Measurements from ENCODE around the gene AK1. TPM values are rescaled to one million over a fixed set of nuclear protein-coding genes. Genes with fewer than 3 reads are reported as not detected.

AK1 gene
- polyA plus RNA-seq, 1 of the 3 experiments (the other 2 are of a cell fraction): 125 TPM

DNA sequence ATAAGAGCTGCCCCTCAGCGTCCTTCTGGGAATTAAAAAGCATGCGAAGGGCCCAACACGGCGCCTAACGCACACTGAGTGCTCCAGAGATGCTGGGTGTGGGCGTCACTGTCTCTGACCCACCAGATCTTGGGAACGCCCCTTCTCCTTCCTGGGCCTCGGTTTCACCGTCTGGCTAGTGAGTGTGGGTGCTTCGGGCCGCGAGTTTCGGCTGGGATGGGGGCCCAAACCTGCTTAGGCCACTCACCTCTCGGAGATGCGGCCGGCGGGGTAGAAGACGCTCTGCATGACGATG, 49.4 kb upstream of the AK1 start:
- CTCF ChIA-PET: interaction anchor here (0.6 to 1.0 kb wide), 2 partner anchors 164 to 191 kb away, joined by 3 read pairs; no protein-coding TSS in a partner anchor
- Histone ChIP-seq H3K9ac (no peak overlapping the region), H3K27ac (ENCODE audit: low read depth in 2 of 2, low read length in 1 of 2) (no peak overlapping the region), H3K36me3 (replicated peaks in 1 of 2; ENCODE audit: control insufficient read depth in 1 of 2, insufficient read depth in 2 of 2, low read length in 1 of 2) (no peaks in the 10 kb centered on the region), H3K4me2 (no peak overlapping the region), H3K9me3 (no peaks in the 10 kb centered on the region), H3K79me2 (ENCODE audit: insufficient read depth) (no peaks in the 10 kb centered on the region), H3K9me2 (no peaks in the 10 kb centered on the region), H3K4me3 (ENCODE audit: low read depth in 2 of 2, low read length in 1 of 2) (no peak overlapping the region), H3K27me3 (ENCODE audit: insufficient read depth) (no peaks in the 10 kb centered on the region), H3F3A (replicated peaks; ENCODE audit: insufficient read depth) (peaks cover 50% of the 10 kb centered on the region), H2AFZ (ENCODE audit: low read depth) (no peak overlapping the region), H3K4me1 (ENCODE audit: control insufficient read depth in 1 of 2, insufficient read depth in 2 of 2, low read depth in 1 of 2, low read length in 1 of 2) (peaks cover 20 to 25% of the 10 kb centered on the region in 2 experiments; a peak in 3 of 4 replicates), H4K20me1 (ENCODE audit: insufficient read depth) (no peaks in the 10 kb centered on the region)
- TF ChIP-seq REST (IDR thresholded peaks at IDR 0.05; ENCODE audit: low read depth, low read length) (no peak), CHD2 (IDR thresholded peaks at IDR 0.05; ENCODE audit: low read length, partially characterized antibody) (no peak), MAX (IDR thresholded peaks at IDR 0.05; ENCODE audit: low read depth) (no peak), RXRA (IDR thresholded peaks at IDR 0.05; ENCODE audit: borderline replicate concordance, low read depth) (no peak), IRF3 (IDR thresholded peaks at IDR 0.05; ENCODE audit: low read depth, low read length) (no peak), RCOR1 (IDR thresholded peaks at IDR 0.05; ENCODE audit: low read length) (no peak), YY1 (IDR thresholded peaks at IDR 0.05; ENCODE audit: low read depth) (no peak), NRF1 (IDR thresholded peaks at IDR 0.05; ENCODE audit: low read depth, low read length) (no peak), FOXM1 (IDR thresholded peaks at IDR 0.05; ENCODE audit: low read depth) (no peak), SMC3 (IDR thresholded peaks at IDR 0.05; ENCODE audit: low read depth, low read length) (no peak), FOXJ3 (CRISPR knock-in tag; IDR thresholded peaks at IDR 0.05) (no peak), SIN3A (IDR thresholded peaks at IDR 0.05; ENCODE audit: borderline replicate concordance, low read depth, low read length) (no peak), GATA2 (CRISPR knock-in tag; IDR thresholded peaks at IDR 0.05) (no peak), TCF12 (IDR thresholded peaks at IDR 0.05) (no peak), TAF1 (IDR thresholded peaks at IDR 0.05; ENCODE audit: borderline replicate concordance, low read depth, low read length) (no peak), NFIC (IDR thresholded peaks at IDR 0.05; ENCODE audit: borderline replicate concordance) (no peak), RAD21 (IDR thresholded peaks at IDR 0.05; ENCODE audit: low read length) (no peak), EZH2phosphoT487 (IDR thresholded peaks at IDR 0.05; ENCODE audit: borderline replicate concordance, low read depth) (no peak), FOSL2 (IDR thresholded peaks at IDR 0.05; ENCODE audit: borderline replicate concordance, low read depth) (no peak)
- TF ChIP-seq, protein P1, sequence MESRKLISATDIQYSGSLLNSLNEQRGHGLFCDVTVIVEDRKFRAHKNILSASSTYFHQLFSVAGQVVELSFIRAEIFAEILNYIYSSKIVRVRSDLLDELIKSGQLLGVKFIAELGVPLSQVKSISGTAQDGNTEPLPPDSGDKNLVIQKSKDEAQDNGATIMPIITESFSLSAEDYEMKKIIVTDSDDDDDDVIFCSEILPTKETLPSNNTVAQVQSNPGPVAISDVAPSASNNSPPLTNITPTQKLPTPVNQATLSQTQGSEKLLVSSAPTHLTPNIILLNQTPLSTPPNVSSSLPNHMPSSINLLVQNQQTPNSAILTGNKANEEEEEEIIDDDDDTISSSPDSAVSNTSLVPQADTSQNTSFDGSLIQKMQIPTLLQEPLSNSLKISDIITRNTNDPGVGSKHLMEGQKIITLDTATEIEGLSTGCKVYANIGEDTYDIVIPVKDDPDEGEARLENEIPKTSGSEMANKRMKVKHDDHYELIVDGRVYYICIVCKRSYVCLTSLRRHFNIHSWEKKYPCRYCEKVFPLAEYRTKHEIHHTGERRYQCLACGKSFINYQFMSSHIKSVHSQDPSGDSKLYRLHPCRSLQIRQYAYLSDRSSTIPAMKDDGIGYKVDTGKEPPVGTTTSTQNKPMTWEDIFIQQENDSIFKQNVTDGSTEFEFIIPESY (IDR thresholded peaks at IDR 0.05; ENCODE audit: borderline replicate concordance, low read depth): no peak
- no peak for DNase-seq
- 99% methylated on average over 18 of the region's 19 CpGs for WGBS (ENCODE audit: low lambda C conversion rate)
- POLR2A ChIA-PET: no interaction called here
